Right renal pelvis (tissue), 4 donors: ENCODE results near the gene FKBP7. TPM values are rescaled to one million over a fixed set of nuclear protein-coding genes. Genes with fewer than 3 reads are reported as not detected.
"Not testable (repeated sequence)": the region's sequence is repeated elsewhere in the genome, so short reads cannot be mapped to it uniquely, and the experiment has no call there.

ENCODE experiments used
- DNase-seq, 4 donors: peaks; one replicate each; pipeline ENCODE4 v3.0.0-alpha.2; 2013; ENCODE audit warnings: low read depth in 4 of 4, low spot score in 3 of 4, missing footprints in 1 of 4
- polyA plus RNA-seq, 4 donors: library from polyadenylated mRNA; unstranded; fragments of 120-200 nt; gene quantifications; one replicate each; pipeline ENCODE4 v1.2.1, GENCODE V29; 2013; ENCODE audit not compliant: insufficient read length in 4 of 4

Gene FKBP7
- polyA plus RNA-seq, 4 donors = 54.1 to 72.9 (median 64.4) TPM

GRCh38 chr2:178491612-178492011 lies 13.2 kb upstream of the FKBP7 start:
- no peak for DNase-seq

- DNase-seq = no peak
Measured at GRCh38 chr2:178485356-178485755, 7.0 kb upstream of the FKBP7 start.

- no peak for DNase-seq
Measured at GRCh38 chr2:178484245-178485041, 6.0 kb upstream of the FKBP7 start.

GRCh38 chr2:178482437-178482836 lies 4.0 kb upstream of the FKBP7 start:
- no peak for DNase-seq

GRCh38 chr2:178480227-178481181 lies 2.1 kb upstream of the FKBP7 start, which contains the start of gene PLEKHA3:
Gene PLEKHA3 (plus strand): TSS chr2:178480457. CDS start chr2:178480870, 413 bp downstream.
- peak; percentile 81 to 89 (median 82) for DNase-seq

GRCh38 chr2:178479758-178480226 lies 1.4 kb upstream of the FKBP7 start:
- DNase-seq = no peak

- DNase-seq = no peak
Measured at GRCh38 chr2:178479275-178479616, 846 bp upstream of the FKBP7 start.

- DNase-seq = no peak
Measured at GRCh38 chr2:178478130-178478438, 316 bp downstream of the FKBP7 start.

- peak in 2 of 4 donors; percentile 18 to 29 for DNase-seq
Measured at GRCh38 chr2:178477443-178478129, 814 bp downstream of the FKBP7 start.

- no peak for DNase-seq
Measured at GRCh38 chr2:178476477-178476876, 1.9 kb downstream of the FKBP7 start.

- no peak for DNase-seq
Measured at GRCh38 chr2:178474560-178474959, 3.8 kb downstream of the FKBP7 start.

GRCh38 chr2:178473931-178474330 lies 4.5 kb downstream of the FKBP7 start:
- DNase-seq = no peak

- no peak for DNase-seq
Measured at GRCh38 chr2:178473373-178473772, 5.0 kb downstream of the FKBP7 start.

- DNase-seq = not testable (repeated sequence)
Measured at GRCh38 chr2:178471313-178471712, 7.1 kb downstream of the FKBP7 start.

- no peak for DNase-seq
Measured at GRCh38 chr2:178469219-178469849, 9.1 kb downstream of the FKBP7 start.

- no peak for DNase-seq
Measured at GRCh38 chr2:178457390-178457886, 21.0 kb downstream of the FKBP7 start.

GRCh38 chr2:178455947-178456346 lies 22.5 kb downstream of the FKBP7 start:
- DNase-seq = no peak

- DNase-seq = no peak
Measured at GRCh38 chr2:178452870-178453269, 25.5 kb downstream of the FKBP7 start.

- DNase-seq = no peak
Measured at GRCh38 chr2:178452334-178452733, 26.1 kb downstream of the FKBP7 start.
